GM23248 (cell line): ENCODE data around the gene FCN2. TPM values are rescaled to one million over a fixed set of nuclear protein-coding genes. Genes with fewer than 3 reads are reported as not detected.

Experiments
- DNase-seq: peaks from one replicate; pipeline ENCODE4 v3.0.0-alpha.2; 2015
- H2AFZ ChIP-seq: fragments of 200-600 bp; sonication (generic); 2 replicates; pipeline ENCODE4 v1.6.1; 2016; ENCODE audit warnings: antibody characterized with exemption
- H3F3A ChIP-seq: fragments of 200-600 bp; sonication (generic); 2 replicates; pipeline ENCODE4 v1.6.1; 2016; ENCODE audit warnings: mild to moderate bottlenecking, antibody characterized with exemption, mixed run types; ENCODE audit not compliant: insufficient read depth
- H3K27ac ChIP-seq: fragments of 200-600 bp; sonication (generic); 2 replicates; pipeline ENCODE4 v1.5.1; 2016; ENCODE audit warnings: mild to moderate bottlenecking
- H3K27me3 ChIP-seq: fragments of 200-600 bp; sonication (generic); replicated peaks from 2 replicates; pipeline ENCODE4 v1.6.1; 2016; ENCODE audit warnings: mild to moderate bottlenecking; ENCODE audit not compliant: insufficient read depth
- H3K36me3 ChIP-seq: fragments of 200-600 bp; sonication (generic); 2 replicates; pipeline ENCODE4 v1.6.1; 2016; ENCODE audit warnings: low read depth, mild to moderate bottlenecking
- H3K4me1 ChIP-seq: fragments of 200-600 bp; sonication (generic); 2 replicates; pipeline ENCODE4 v1.6.1; 2016; ENCODE audit warnings: mild to moderate bottlenecking; ENCODE audit not compliant: insufficient read depth
- H3K4me2 ChIP-seq: fragments of 200-600 bp; sonication (generic); one replicate; pipeline ENCODE4 v1.6.1; 2016; ENCODE audit warnings: mild to moderate bottlenecking; ENCODE audit not compliant: unreplicated experiment
- H3K4me3 ChIP-seq: fragments of 200-600 bp; sonication (generic); 2 replicates; pipeline ENCODE4 v1.5.1; 2016; ENCODE audit warnings: mild to moderate bottlenecking
- H3K79me2 ChIP-seq: fragments of 200-600 bp; sonication (generic); 2 replicates; pipeline ENCODE4 v1.6.1; 2016; ENCODE audit warnings: mild to moderate bottlenecking; ENCODE audit not compliant: insufficient read depth
- H3K9ac ChIP-seq: fragments of 200-600 bp; sonication (generic); 2 replicates; pipeline ENCODE4 v1.6.1; 2016; ENCODE audit warnings: mild to moderate bottlenecking
- H3K9me2 ChIP-seq: fragments of 200-600 bp; sonication (generic); 2 replicates; pipeline ENCODE4 v1.6.1; 2016; ENCODE audit warnings: mixed run types, mild to moderate bottlenecking, moderate library complexity; ENCODE audit not compliant: insufficient read depth
- H3K9me3 ChIP-seq: fragments of 200-600 bp; sonication (generic); one replicate; pipeline ENCODE4 v1.6.1; 2017; ENCODE audit warnings: low read depth
- H4K20me1 ChIP-seq: fragments of 200-600 bp; sonication (generic); 2 replicates; pipeline ENCODE4 v1.6.0; 2016; ENCODE audit not compliant: insufficient read depth
- EZH2 ChIP-seq: fragments of 200-600 bp; sonication (generic); IDR thresholded peaks from 2 replicates; pipeline ENCODE4 v1.6.1; 2018; ENCODE audit warnings: antibody characterized with exemption, mild to moderate bottlenecking; ENCODE audit not compliant: insufficient read depth, poor library complexity, severe bottlenecking
- EZH2phosphoT487 ChIP-seq: fragments of 200-600 bp; sonication (generic); IDR thresholded peaks from 2 replicates; pipeline ENCODE4 v1.6.1; 2018; ENCODE audit warnings: antibody characterized with exemption, moderate library complexity, mild to moderate bottlenecking, low read depth; ENCODE audit not compliant: insufficient read depth
- WGBS, 2 experiments: methylation state at CpG; one replicate each; pipeline ENCODE4 v1.1.6; 2015 to 2017; ENCODE audit warnings: low lambda C conversion rate in 2 of 2, low coverage in 1 of 2; ENCODE audit errors: missing lambda C conversion rate in 2 of 2; 5-methylcytosine and 5-hydroxymethylcytosine counted together
- in situ Hi-C: fragments of 300-500 bp; cut with MboI; formaldehyde crosslinking; loops from 2 replicates; pipeline ENCODE4 v1.15.0; 2020
- polyA plus RNA-seq: library from polyadenylated mRNA; unstranded; fragments of >200 nt; fragmentation: Nextera tagmentation; extraction: Ambion mirVana; gene quantifications from 2 replicates; pipeline ENCODE4 v1.2.1, GENCODE V29; 2016
- total RNA-seq: library from RNA; depleted of rRNA; stranded (reverse); fragments of >200 nt; shearing (Covaris generic); gene quantifications from 2 replicates; pipeline ENCODE4 v1.2.3, GENCODE V29; 2014

The FCN2 gene
- total and polyA plus RNA-seq, 2 experiments from 2014 or later, result not detected

- H3F3A ChIP-seq, result no peaks in the 10 kb centered on the region
- in situ Hi-C loops, result no loop called here
- H3K36me3 ChIP-seq, result no peaks in the 10 kb centered on the region
- H3K27me3 ChIP-seq, result peaks cover 8% of the 10 kb centered on the region
- H3K27ac ChIP-seq, result no peak overlapping the region
- TF ChIP-seq EZH2phosphoT487, result no peak
- no peak for TF ChIP-seq EZH2
- no peaks in the 10 kb centered on the region for H3K79me2 ChIP-seq
- no peak overlapping the region for H3K4me2 ChIP-seq
- no peak overlapping the region for H3K9ac ChIP-seq
- DNase-seq, result no peak
- 53 to 58% methylated on average over 9 of the region's 9 CpGs for WGBS, 2 experiments
- H3K9me2 ChIP-seq, result no peaks in the 10 kb centered on the region
- no peak overlapping the region for H3K4me3 ChIP-seq
- H3K9me3 ChIP-seq, result peaks cover 5% of the 10 kb centered on the region
- H3K4me1 ChIP-seq, result no peaks in the 10 kb centered on the region
- no peak overlapping the region for H2AFZ ChIP-seq
- H4K20me1 ChIP-seq, result no peaks in the 10 kb centered on the region
Measured at GRCh38 chr9:134922932-134923240, 42.3 kb downstream of the FCN2 start.

DNA sequence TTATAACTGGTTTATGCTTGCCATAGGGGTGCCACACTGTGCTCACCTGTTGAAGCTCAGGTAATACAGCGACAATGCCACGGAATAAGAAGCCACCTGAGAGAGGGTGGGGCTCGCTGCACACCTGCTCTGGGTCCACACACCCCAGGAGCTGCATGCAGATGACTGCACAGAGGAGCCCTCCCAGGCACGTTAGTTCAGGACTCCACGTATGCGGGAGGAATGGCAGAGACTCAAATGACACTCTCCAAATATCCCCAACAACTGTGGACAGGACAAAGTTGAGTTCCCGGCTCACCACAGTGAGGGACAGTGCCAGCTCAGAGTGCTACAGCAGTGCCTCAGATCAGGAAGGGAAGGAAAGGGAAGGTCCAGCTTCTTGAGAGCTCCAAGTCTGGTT is 42.9 kb downstream of the FCN2 start:
- no peaks in the 10 kb centered on the region for H3K36me3 ChIP-seq
- no peak for DNase-seq
- H3K79me2 ChIP-seq, result no peaks in the 10 kb centered on the region
- TF ChIP-seq EZH2phosphoT487, result no peak
- TF ChIP-seq EZH2, result no peak
- no peaks in the 10 kb centered on the region for H3F3A ChIP-seq
- H4K20me1 ChIP-seq, result no peaks in the 10 kb centered on the region
- no peak overlapping the region for H3K4me2 ChIP-seq
- H3K4me1 ChIP-seq, result no peaks in the 10 kb centered on the region
- in situ Hi-C loops, result no loop called here
- peaks cover 5% of the 10 kb centered on the region for H3K27me3 ChIP-seq
- peaks cover 5% of the 10 kb centered on the region for H3K9me3 ChIP-seq
- no peak overlapping the region for H3K4me3 ChIP-seq
- 38 to 42% methylated on average over 7 of the region's 7 CpGs for WGBS, 2 experiments
- H3K27ac ChIP-seq, result no peak overlapping the region
- no peak overlapping the region for H3K9ac ChIP-seq
- H2AFZ ChIP-seq, result no peak overlapping the region
- H3K9me2 ChIP-seq, result no peaks in the 10 kb centered on the region

- Histone ChIP-seq H2AFZ (no peak overlapping the region), H3K27ac (no peak overlapping the region), H3K9me3 (peaks cover 3% of the 10 kb centered on the region), H3K9ac (no peak overlapping the region), H3K79me2 (no peaks in the 10 kb centered on the region), H3F3A (no peaks in the 10 kb centered on the region), H3K9me2 (no peaks in the 10 kb centered on the region), H3K27me3 (peaks cover 5% of the 10 kb centered on the region), H3K4me3 (no peak overlapping the region), H3K4me2 (no peak overlapping the region), H4K20me1 (no peaks in the 10 kb centered on the region), H3K4me1 (no peaks in the 10 kb centered on the region), H3K36me3 (no peaks in the 10 kb centered on the region)
- WGBS, 2 experiments, result 54 to 61% methylated on average over 7 of the region's 7 CpGs
- in situ Hi-C loops, result no loop called here
- DNase-seq, result no peak
- TF ChIP-seq EZH2phosphoT487, result no peak
- no peak for TF ChIP-seq EZH2
Measured at GRCh38 chr9:134925011-134925511, 44.5 kb downstream of the FCN2 start.

- Histone ChIP-seq H4K20me1 (no peaks in the 10 kb centered on the region), H3F3A (no peaks in the 10 kb centered on the region), H3K9me2 (no peaks in the 10 kb centered on the region), H3K36me3 (no peaks in the 10 kb centered on the region), H3K79me2 (no peaks in the 10 kb centered on the region), H3K4me3 (no peak overlapping the region), H3K27me3 (peaks cover 15% of the 10 kb centered on the region), H2AFZ (no peak overlapping the region), H3K27ac (no peak overlapping the region), H3K4me1 (no peaks in the 10 kb centered on the region), H3K9ac (no peak overlapping the region), H3K9me3 (no peaks in the 10 kb centered on the region), H3K4me2 (no peak overlapping the region)
- TF ChIP-seq EZH2phosphoT487, result no peak
- TF ChIP-seq EZH2, result no peak
- 52 to 68% methylated on average over 15 of the region's 15 CpGs for WGBS, 2 experiments
- in situ Hi-C loops, result no loop called here
- no peak for DNase-seq
Measured at GRCh38 chr9:134928436-134929192, 48.0 kb downstream of the FCN2 start.
